H54 (cell line): ENCODE results near the gene NTM.
"Not testable (repeated sequence)": the region's sequence is repeated elsewhere in the genome, so short reads cannot be mapped to it uniquely, and the experiment has no call there.

Source experiments
- DNase-seq: peaks from one replicate; pipeline ENCODE4 v3.0.0; 2011; ENCODE audit warnings: low spot score, mixed read lengths; ENCODE audit not compliant: insufficient read length
- FAIRE-seq: peaks from 3 replicates; lab custom pipeline; 2011; peaks lifted over from hg19 to GRCh38; lab: Jason Lieb, UNC
- POLR2A ChIP-seq: IDR thresholded peaks from 2 replicates; pipeline ENCODE4 v1.6.1; 2011; ENCODE audit warnings: low read depth, mild to moderate bottlenecking, low read length

The NTM gene

DNA sequence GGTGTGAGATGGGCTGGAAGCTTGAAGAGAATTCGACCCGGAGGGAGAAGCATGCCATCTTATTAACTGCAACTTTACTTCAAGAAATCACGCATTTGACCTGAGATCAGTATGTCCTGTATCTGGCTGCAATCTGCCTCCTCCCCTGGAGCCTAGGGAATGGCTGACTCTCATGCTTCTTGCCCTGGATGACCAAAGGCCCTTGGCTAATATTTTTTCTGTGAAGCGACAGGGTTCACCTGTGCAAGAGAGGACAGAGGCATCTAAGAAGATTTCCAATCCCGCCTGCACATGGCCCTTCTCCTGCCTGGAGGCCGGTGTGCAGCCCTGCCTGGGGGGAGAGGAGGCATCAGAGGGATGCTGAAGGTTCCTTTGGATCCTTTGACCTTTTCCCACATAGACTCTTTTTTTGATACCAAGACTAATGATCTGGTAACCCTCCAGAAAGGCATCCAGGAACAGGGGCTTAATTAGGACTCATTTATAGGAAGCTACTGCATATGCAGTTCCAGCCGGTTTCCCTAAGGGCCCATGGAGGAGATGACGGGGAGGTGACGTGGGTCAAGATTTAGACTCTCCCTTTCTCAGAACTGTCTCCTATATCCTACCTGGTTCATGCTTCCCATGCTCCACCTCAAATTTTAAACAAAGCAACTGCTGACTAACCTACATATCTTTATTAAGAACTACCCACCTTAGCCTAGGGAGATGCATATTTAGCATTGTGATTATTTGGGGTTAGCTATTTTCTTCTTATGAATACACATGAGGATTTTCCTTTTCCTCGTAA is 50.8 kb downstream of the NTM start:
- DNase-seq: no peak
- TF ChIP-seq POLR2A: no peak
- FAIRE-seq: no peak

DNA sequence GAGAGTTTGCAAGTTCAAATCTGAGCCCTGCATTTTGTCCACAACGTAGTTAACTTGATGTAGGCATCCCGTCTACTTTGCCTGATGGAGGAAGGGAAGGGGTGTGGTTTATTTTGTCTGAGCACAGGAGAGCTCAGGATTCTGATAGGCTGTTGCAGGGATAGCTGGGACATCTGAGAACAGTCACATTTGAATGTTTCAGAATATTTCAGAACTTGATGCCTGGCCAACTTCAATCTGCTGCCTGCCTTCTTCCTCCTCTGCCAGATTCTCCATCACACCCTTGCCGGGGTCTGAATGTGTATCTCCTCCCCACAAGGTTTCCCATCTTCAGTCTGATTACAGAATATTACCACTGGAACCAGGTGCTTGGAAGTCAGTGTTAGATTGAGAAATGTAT is 51.6 kb downstream of the NTM start:
- DNase-seq (no peak), FAIRE-seq (no peak)
- TF ChIP-seq POLR2A: no peak

DNA sequence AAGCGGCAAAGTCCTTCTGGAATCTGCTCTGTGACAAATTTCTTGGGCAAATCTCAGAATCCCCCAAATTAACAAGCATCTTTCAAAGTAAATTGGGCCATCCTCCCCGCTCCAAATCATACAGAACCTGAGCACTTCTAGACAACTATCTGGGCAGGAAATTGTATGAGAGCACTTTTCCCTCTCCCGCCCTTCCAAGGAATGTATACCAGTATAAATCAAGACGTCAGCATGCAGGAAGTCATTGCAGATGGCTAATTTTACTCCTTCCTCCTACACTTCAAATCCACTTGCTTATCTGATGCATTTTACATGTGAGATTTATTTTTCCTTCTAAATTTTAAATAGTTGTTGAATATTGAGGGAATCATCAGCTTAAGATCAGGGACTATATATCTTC is 52.1 kb downstream of the NTM start:
- FAIRE-seq (no peak), DNase-seq (no peak)
- TF ChIP-seq POLR2A: no peak

DNA sequence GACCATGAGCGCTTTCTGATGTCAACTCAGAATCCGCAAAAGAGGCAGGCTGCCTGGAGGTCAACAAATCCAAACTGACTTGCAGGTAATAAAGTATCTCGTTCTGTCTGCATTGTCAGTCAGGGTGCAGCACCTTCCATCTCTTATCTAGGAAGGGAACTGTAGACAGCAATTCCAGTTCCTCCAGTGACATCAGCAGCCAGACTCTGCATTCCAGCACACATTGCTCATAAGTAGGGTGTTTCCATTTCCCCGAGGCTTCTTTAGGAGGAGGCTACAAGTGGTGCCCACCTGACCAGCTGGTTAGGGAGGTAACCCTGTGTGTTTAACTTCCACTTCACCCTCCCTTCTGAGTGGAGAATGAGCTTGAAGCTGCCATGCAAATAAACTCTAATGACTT is 53.3 kb downstream of the NTM start:
- FAIRE-seq: no peak
- TF ChIP-seq POLR2A: no peak
- no peak for DNase-seq

DNA sequence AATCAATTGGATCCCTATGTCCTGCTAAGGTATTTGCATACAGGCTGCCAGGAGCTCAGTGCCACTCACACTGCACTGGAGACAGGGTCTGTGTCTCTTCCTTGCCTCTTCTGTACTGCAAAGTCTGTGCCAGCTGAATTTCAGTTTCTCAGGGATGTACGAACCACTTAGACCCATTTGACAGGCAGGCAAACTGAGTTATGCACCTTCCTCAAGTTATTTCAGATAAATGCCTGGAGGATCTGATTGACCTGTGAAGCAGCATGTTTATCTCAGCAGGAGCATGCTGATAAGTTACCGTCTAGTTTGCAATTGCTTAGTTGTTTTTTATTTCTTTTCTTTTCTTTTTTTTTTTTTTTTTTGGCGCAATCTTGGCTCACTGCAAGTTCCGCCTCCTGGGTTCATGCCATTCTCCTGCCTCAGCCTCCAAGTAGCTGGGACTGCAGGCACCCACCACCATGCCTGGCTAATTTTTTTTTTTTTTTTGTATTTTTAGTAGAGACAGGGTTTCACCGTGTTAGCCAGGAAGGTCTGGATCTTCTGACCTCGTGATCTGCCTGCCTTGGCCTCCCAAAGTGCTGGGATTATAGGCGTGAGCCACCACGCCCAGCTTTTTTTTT is 54.0 kb downstream of the NTM start:
- DNase-seq, FAIRE-seq: not testable (repeated sequence)

DNA sequence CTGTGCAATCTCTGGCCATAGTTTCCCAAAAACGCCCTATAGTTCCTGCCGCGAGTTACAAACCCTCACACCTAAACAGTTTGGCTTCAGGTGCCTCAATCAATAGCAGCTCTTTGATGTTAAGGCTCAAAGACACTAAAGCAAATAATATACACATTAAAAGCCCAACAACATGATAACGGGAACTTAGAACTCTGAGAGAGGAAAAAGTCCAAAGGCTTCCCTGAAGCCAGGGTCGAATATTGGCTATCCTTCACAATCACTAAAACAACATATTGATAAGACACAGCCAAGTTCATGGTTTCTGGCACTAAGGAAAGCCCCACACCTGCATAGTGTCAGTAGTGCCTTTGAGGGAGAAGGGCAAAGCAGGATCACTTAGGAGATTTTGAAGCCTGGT is 54.9 kb downstream of the NTM start:
- TF ChIP-seq POLR2A: no peak
- no peak for FAIRE-seq
- no peak for DNase-seq

DNA sequence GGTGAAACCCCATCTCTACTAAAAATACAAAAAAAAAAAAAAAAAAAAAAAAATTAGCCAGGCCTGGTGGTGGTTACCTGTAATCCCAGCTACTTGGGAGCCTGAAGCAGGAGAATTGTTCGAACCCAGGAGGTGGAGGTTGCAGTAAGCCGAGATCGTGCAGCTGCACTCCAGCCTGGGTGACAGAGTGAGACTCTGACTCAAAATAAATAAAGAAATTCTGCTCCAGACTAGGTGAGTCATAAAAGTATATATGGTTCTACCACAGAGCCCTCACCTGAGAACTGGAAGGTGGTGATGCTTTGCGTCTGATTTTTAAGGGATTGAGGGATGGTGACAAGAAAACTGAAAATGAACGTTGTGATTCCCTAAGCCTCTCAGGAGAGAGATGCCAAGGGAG is 58.4 kb downstream of the NTM start:
- TF ChIP-seq POLR2A: no peak
- DNase-seq (no peak), FAIRE-seq (no peak)

DNA sequence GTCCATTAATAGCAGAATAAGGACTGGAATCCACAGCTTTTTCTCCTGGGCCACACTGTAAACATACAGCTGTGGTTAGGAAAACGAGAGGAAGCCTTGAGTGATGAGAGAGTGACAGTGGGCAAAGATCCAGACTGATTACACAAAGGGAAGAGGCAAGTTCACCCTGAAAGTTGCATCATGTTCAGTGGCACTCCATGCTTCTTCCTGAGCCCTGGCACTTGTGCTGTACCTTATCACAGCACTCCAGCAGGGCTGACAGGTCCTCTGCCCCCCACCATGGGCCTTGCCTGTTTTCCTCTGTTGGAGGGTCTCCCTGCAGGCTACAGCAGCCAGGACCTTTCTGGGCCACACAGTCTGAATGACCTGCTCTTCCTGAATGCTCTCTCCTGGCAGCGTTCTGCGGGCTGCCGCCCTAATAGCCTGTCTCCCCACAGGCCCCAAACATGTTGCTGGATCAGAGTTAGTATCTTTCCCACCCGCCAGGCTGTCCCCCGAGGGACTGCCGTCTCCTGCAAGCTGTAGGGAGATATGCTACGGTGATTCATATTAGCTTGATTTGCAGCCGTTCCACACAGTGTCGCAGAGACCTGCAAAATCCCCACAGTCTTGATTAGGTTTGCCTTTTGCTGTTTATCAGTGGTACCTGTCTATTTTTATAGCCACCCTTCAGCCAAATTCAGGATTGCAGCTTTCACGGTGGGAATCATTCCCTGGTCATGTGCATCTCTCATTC is 60.2 kb downstream of the NTM start:
- DNase-seq: no peak
- no peak for TF ChIP-seq POLR2A
- FAIRE-seq: no peak

DNA sequence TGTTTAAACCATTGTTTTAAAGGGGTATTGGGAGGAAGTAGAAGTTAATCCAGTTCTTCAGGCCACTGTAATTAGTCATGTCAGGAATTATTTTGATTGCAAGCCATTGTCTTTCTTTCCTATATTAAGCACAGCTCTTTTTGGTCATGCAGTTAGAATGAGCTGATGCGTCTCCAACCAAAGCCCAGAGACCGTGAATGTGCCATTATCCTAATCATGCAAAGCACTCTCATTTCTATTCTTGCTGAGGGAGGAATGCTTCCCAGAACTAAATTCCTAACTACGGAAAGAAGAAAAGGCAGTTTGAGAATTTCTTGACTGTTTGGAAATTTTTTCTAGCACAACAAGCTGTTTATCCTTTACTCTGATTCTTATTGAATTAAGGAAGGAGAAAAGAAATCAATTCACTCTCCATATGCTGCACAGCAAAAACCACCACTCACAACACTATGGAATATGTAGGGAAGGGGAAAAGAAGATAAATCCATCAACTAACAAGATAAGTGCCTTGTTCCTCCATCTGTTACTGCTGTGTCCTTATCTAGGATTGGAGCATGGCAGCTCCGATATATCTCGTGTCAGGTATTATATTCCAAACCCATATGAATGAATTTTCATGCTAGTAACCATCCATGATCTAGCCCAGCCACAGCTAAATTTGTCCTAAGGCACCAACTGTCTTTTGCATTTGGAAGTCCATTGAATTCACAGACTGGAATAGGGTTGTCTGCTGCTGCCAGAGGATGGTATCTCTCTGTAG is 70.8 kb downstream of the NTM start:
- no peak for DNase-seq
- no peak for TF ChIP-seq POLR2A
- FAIRE-seq: no peak

DNA sequence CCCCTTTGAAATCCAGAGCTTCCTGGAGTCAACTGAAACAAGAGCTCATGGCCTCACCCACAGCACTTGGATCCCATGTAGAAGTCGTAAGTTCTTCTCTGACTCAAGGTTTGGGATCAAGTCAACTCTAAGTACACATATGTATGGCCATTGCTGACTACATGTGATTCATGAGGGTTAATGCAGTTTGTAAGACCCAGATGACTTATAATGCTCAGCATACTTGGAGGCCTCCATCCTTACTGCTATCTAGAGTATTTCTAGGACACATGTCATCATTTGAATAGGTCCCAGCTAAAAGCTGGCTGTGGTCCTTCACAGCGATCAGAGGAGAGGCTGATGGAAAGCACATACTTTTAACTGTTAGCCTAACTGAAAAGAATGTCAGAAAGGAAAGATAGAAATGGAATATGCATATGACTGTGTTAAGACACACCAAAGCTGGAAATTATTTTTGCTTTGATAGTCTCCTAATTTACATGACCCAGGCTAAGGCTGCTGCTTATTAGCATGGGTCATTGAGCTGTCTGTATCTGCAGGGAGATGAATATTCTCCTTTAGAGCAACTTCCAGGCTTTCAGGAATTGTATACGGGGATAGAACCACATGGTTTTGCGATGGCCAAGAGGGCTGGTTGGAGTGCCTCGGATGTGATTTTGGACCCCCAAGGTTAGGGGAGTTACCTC is 76.3 kb downstream of the NTM start:
- DNase-seq (no peak), FAIRE-seq (no peak)
- TF ChIP-seq POLR2A: no peak

DNA sequence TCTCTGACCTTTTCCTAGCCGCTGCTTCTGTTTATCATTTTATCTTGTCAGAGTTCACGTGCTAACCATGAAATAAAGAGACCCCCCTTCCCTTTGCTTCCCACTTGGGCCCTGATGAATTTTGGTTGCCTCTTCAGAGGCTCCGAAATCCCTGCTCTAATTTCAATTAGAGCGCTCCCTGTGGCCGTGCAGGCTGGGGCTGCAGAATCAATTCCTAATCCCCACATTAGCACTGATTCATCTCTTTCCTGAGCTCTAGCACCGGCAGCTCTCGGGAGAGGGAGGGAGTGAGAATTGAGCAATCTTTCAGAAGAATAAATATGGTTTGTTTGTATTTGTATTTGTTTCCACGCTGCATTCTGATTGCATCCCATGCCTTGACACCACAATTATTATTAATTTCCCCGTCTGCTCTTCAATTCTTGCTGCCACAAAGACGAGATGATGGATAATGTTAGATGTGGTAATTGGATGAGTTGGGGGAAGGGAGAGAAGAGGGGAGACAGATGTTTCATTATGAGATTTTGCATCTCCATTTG is 76.9 kb downstream of the NTM start:
- no peak for FAIRE-seq
- no peak for DNase-seq

DNA sequence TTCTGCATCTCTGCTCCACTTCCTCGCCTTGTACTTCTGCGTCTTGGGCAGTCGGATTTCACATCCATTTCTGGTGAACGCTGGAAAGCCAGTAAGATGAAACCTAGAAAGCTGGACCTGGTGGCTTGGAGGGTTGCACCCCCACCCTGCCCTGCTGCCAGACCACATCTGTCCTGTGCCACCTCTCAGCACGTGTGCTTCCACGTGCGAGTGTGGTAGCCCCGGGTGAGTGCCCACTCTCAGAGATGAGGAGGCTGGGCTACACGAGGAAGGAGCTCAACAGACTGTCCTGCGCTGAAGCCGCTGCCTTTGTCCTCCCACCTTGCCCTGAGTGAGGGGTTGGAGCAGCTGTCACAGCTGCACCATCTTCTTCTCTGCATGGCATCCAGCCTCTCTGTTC is 77.5 kb downstream of the NTM start:
- DNase-seq (no peak), FAIRE-seq (no peak)
- no peak for TF ChIP-seq POLR2A

More for the DNA sequence above, 76.9 kb downstream of the NTM start:
- no peak for TF ChIP-seq POLR2A

DNA sequence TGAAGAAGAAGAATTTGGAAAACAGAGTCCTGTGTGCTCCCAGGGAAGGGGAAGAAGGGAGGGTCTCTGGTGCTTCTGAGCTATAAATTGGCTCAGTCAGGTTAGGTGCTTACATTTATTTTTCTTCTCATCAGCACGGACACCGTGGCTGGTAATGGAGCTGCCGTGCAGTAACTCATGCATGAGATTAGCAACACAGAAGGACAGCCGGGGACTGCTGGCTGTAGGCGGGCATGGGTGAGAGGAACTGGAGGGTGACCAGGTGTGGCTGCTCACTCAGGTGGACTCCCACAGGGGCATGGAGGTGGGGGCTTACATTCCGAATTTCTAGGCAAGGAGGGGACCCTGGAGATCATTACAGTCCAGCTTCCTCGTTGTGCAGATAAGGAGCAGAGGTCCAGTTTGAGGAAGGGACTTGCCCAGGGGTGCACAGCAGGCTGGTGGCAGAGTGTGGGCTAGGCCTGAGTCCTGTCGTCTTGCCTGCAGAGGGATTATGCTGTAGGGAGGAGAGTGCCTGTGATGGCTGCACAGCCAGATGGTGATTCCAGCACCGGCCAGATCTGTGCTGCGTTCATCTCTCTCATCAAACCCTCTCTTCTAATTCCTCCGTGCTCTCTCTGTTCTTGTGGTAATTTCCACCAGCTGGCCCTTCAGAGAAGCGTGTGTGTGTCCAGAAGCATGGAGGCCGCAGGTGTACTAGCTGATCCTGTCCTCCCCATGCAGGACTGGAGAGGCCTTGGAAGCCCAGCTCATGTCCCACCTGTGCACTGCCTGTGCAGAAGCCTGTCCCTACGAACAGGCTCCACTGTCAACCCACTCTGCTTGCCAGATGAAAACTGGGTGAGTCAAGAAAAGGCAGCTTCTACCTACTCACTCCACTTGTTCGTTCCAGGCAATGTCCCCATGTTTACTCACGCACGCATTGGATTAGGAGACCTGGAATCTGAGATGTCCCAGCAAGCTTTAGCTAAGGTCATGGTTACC is 78.9 kb downstream of the NTM start:
- DNase-seq (no peak), FAIRE-seq (no peak)
- TF ChIP-seq POLR2A: no peak
